Mucosa of stomach (tissue), 1 donor: ENCODE results near the gene COX6A1.

Experiments
- H3K27me3 ChIP-seq: one replicate; pipeline ENCODE4 v1.7.0; 2013; ENCODE audit warnings: mild to moderate bottlenecking, low read length; ENCODE audit not compliant: control insufficient read depth, insufficient read depth
- H3K36me3 ChIP-seq: one replicate; pipeline ENCODE4 v1.7.0; 2013; ENCODE audit warnings: low read length; ENCODE audit not compliant: control insufficient read depth, insufficient read depth
- H3K4me1 ChIP-seq: one replicate; pipeline ENCODE4 v1.7.0; 2013; ENCODE audit warnings: mild to moderate bottlenecking, low read length; ENCODE audit not compliant: control insufficient read depth, insufficient read depth
- H3K4me3 ChIP-seq: one replicate; pipeline ENCODE4 v1.7.0; 2013; ENCODE audit warnings: low read length
- H3K9ac ChIP-seq: one replicate; pipeline ENCODE4 v1.7.0; 2013; ENCODE audit warnings: mild to moderate bottlenecking, low read length, moderate library complexity
- H3K9me3 ChIP-seq: one replicate; pipeline ENCODE4 v1.7.0; 2013; ENCODE audit warnings: mild to moderate bottlenecking, low read length, moderate library complexity; ENCODE audit not compliant: control insufficient read depth
- donor health status: Pancreatic carcinoma.

Gene COX6A1

GRCh38 chr12:120460157-120460556 is 22.2 kb downstream of the COX6A1 start:
- Histone ChIP-seq H3K36me3 (peaks cover 24% of the 10 kb centered on the region), H3K9ac (no peak overlapping the region), H3K4me1 (no peaks in the 10 kb centered on the region), H3K4me3 (no peak overlapping the region), H3K9me3 (no peaks in the 10 kb centered on the region), H3K27me3 (no peaks in the 10 kb centered on the region)

DNA sequence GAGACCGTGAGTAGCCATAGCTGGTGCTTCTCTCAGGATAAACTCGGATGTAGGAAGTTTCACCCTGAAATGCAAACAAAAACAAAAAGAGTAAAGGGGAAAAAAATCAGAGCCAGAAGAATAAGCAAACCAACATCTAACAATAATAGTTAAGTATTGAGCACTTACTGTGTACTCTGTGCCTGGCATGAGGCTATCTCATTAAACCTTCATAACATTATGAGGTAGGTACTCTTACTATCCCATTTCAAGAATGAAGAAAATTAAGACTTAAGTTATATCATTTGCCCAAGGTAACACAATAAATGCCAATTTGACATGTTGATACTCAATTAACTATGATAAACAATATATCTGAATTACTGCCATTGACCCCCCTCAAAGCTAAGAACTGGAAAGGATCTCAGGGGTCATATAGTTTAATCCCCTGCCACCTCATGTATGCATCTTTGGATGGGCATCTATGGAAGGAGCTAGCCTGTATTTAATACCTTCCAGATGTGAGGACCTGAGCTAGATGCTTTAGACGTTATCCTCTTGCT is 24.3 kb downstream of the COX6A1 start:
- Histone ChIP-seq H3K27me3 (no peaks in the 10 kb centered on the region), H3K9ac (no peak overlapping the region), H3K4me1 (peaks cover 5% of the 10 kb centered on the region), H3K36me3 (peaks cover 13% of the 10 kb centered on the region), H3K4me3 (no peak overlapping the region), H3K9me3 (no peaks in the 10 kb centered on the region)

- H3K9me3 ChIP-seq, result no peaks in the 10 kb centered on the region
- H3K27me3 ChIP-seq, result no peaks in the 10 kb centered on the region
- peaks cover 11% of the 10 kb centered on the region for H3K36me3 ChIP-seq
- H3K4me3 ChIP-seq, result no peak overlapping the region
- H3K4me1 ChIP-seq, result peaks cover 5% of the 10 kb centered on the region
- no peak overlapping the region for H3K9ac ChIP-seq
These were observed 25.8 kb downstream of the COX6A1 start for GRCh38 chr12:120463712-120464111.

GRCh38 chr12:120465756-120466155 is 27.8 kb downstream of the COX6A1 start:
- H3K4me3 ChIP-seq, result no peak overlapping the region
- H3K36me3 ChIP-seq, result peaks cover 11% of the 10 kb centered on the region
- no peak overlapping the region for H3K9ac ChIP-seq
- H3K27me3 ChIP-seq, result no peaks in the 10 kb centered on the region
- H3K9me3 ChIP-seq, result no peaks in the 10 kb centered on the region
- peaks cover 5% of the 10 kb centered on the region for H3K4me1 ChIP-seq

DNA sequence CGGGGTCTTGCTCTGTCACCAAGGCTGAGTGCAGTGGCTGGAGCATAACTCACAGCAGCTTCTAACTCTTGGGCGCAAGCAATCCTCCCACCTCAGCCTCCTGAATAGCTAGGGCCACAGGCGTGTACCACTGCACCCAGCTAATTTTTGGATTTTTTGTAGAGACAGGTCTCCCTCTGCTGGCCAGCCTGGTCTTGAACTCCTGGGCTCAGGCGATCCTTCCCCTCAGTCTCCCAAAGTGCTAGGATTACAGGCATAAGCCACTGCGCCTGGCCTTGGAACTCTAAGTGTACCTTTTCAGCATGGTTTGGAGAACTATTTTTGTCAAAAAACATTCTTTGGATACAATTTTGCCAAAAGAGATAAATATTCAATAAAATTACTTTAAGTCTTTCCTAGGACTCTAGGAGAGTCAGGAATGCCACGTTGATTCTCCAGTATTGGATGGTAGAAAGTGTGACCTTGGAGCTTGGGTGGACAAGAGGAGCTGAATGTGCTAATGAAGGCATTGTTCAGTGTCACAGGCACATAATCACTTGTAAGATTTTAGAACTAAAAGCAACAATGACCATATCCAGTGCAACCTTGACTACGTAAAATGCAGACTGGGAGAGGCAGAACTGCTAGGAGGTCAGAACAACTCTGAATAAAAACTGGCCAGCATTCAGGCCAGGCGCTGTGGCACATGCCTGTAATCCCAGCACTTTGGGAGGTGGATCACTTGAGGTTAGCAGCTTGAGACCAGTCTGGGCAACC is 28.8 kb downstream of the COX6A1 start:
- H3K36me3 ChIP-seq, result peaks cover 11% of the 10 kb centered on the region
- H3K4me3 ChIP-seq, result no peak overlapping the region
- peaks cover 10% of the 10 kb centered on the region for H3K4me1 ChIP-seq
- no peaks in the 10 kb centered on the region for H3K27me3 ChIP-seq
- no peak overlapping the region for H3K9ac ChIP-seq
- no peaks in the 10 kb centered on the region for H3K9me3 ChIP-seq

DNA sequence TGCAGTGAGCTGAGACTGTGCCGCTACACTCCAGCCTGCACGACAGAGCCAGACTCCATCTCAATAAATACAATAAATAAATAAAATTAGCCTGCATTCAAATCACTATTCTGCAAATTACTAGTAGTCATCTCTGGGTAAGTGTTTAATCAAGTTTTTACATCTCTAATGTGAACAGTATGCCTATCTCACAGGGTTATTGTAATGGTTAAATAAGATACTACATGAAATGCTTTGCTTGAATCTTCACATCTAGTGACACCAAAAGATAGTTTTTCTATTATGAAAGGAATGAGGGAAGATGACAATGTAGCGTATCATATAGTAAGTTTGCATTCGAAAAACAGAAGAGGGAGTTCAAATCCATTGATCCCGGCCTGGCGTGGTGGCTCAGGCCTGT is 29.5 kb downstream of the COX6A1 start:
- no peak overlapping the region for H3K9ac ChIP-seq
- no peaks in the 10 kb centered on the region for H3K9me3 ChIP-seq
- H3K27me3 ChIP-seq, result no peaks in the 10 kb centered on the region
- H3K4me1 ChIP-seq, result peaks cover 10% of the 10 kb centered on the region
- H3K4me3 ChIP-seq, result no peak overlapping the region
- H3K36me3 ChIP-seq, result peaks cover 11% of the 10 kb centered on the region

GRCh38 chr12:120468325-120468820 is 30.5 kb downstream of the COX6A1 start:
- peaks cover 10% of the 10 kb centered on the region for H3K4me1 ChIP-seq
- H3K9me3 ChIP-seq, result no peaks in the 10 kb centered on the region
- peak overlapping the region; percentile 57 for H3K4me3 ChIP-seq
- peak overlapping the region; percentile 77 for H3K9ac ChIP-seq
- H3K27me3 ChIP-seq, result no peaks in the 10 kb centered on the region
- peaks cover 8% of the 10 kb centered on the region for H3K36me3 ChIP-seq

DNA sequence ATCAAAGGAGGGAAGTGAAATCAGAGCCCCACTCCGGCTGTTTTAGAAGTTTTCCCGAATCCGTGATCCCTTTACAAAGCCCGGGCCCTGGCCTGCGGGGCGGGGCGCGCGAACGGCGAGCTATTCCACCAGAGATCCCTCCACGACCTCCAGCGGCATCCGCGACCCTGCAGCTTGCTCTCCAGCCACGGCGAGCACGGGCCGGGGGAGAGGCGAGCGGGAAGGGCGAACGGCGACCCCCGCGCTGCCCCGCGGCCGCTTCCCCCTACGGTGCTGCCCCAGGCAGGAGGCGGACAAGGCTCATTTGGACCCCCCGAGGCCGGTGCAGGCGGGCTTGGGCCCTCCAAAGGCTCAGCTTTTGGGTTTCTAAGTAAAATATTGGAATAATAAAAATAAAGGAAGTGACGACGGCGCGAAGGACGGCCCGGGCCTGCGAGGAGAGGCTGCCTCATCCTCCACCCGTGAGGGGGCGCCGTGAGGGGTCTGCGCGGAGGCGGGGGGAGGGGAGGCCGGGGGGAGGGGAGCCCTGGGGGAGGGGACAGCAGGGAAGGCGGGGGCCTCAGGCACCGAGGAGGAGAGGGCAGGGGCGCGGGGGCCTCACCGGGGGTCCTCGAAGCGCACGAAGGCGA is 31.0 kb downstream of the COX6A1 start:
- H3K4me1 ChIP-seq, result peaks cover 10% of the 10 kb centered on the region
- H3K36me3 ChIP-seq, result peaks cover 2% of the 10 kb centered on the region
- H3K27me3 ChIP-seq, result no peaks in the 10 kb centered on the region
- H3K9me3 ChIP-seq, result no peaks in the 10 kb centered on the region
- H3K4me3 ChIP-seq, result peak overlapping the region; percentile 57
- peak overlapping the region; percentile 77 for H3K9ac ChIP-seq

- peak within 1 kb of the TSS; percentile 77 for H3K9ac ChIP-seq
- H3K9me3 ChIP-seq, result no peaks in the 10 kb centered on the region
- no peaks in the 10 kb centered on the region for H3K27me3 ChIP-seq
- peak within 1 kb of the TSS; percentile 77 for H3K4me3 ChIP-seq
- no peaks in the 10 kb centered on the region for H3K36me3 ChIP-seq
- H3K4me1 ChIP-seq, result peaks cover 10% of the 10 kb centered on the region
These were observed 31.7 kb downstream of the COX6A1 start, which contains the start of gene SRSF9 for GRCh38 chr12:120469450-120470149. TSS of gene SRSF9 (minus strand) at chr12:120469748. CDS start at chr12:120469609, 139 bp downstream.

DNA sequence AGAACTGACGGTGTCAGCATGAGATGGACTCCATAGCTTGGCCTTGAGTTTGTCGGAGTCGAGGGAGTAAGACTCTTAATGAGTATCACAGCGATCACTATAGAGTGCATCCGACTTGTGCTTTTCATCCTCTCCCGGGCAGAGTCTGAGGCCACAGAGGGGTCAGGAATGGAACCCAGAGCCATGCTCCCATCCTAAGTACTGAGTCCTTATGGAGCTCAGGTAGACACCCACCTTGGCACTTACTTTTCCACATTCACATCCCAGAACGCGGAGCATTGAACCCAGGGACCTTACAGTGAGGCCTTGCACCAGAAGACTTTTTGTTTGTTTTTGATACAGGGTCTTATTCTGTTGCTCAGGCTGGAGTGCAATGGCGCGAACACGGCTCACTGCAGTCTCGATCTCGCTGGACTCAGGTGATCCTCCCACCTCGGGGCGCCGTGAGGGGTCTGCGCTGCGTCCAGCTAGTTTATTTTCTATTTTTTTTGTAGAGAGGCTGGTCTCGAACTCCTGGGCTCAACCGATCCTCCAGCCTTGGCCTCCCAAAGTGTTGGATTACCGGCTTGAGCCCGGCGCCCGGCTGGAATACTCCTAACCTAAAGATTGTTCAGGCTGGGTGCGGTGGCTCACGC is 32.4 kb downstream of the COX6A1 start:
- H3K27me3 ChIP-seq, result no peaks in the 10 kb centered on the region
- peaks cover 10% of the 10 kb centered on the region for H3K4me1 ChIP-seq
- peak overlapping the region; percentile 77 for H3K4me3 ChIP-seq
- no peaks in the 10 kb centered on the region for H3K36me3 ChIP-seq
- H3K9me3 ChIP-seq, result no peaks in the 10 kb centered on the region
- H3K9ac ChIP-seq, result peak overlapping the region; percentile 77

DNA sequence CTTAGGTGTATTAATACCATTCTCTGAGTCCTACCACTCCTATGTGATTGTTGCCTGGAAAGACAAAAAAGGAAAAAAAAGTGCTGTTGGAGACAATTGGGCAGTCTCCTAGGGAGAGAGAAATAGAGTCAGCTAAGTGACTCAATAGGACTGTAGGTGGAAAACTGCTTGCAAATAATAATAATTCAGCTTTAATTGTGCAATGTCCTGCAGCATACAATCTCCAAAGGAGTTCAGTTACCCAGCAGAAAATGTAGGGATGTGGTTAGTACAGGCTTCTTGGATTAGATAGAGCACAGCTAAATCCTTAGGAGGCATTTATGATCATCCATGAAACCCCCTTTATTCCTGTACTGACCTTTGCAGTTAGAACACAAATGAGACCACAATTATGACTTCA is 34.6 kb downstream of the COX6A1 start:
- no peak overlapping the region for H3K4me3 ChIP-seq
- no peaks in the 10 kb centered on the region for H3K36me3 ChIP-seq
- H3K9ac ChIP-seq, result no peak overlapping the region
- H3K4me1 ChIP-seq, result peaks cover 5% of the 10 kb centered on the region
- H3K9me3 ChIP-seq, result no peaks in the 10 kb centered on the region
- H3K27me3 ChIP-seq, result no peaks in the 10 kb centered on the region
